Measurements from ENCODE around the gene TXNRD1.

Gene TXNRD1

GRCh38 chr12:104219908-104220404, 4.4 kb downstream of the TXNRD1 start:
- TF ChIP-seq RARB (CRISPR knock-in tag; IDR thresholded peaks at IDR 0.05) (no peak), TCF4 (CRISPR knock-in tag; IDR thresholded peaks at IDR 0.05; ENCODE audit: borderline replicate concordance) (no peak), CSRNP3 (CRISPR knock-in tag; IDR thresholded peaks at IDR 0.05) (no peak), POU6F1 (CRISPR knock-in tag; IDR thresholded peaks at IDR 0.05; ENCODE audit: borderline replicate concordance, low read depth) (no peak), ISL1 (CRISPR knock-in tag; IDR thresholded peaks at IDR 0.05) (peak; percentile 29), PPARA (CRISPR knock-in tag; IDR thresholded peaks at IDR 0.05; ENCODE audit: borderline replicate concordance) (no peak), GLIS3 (CRISPR knock-in tag; IDR thresholded peaks at IDR 0.05) (no peak), CSDC2 (CRISPR knock-in tag; IDR thresholded peaks at IDR 0.05) (0 out of 2 replicates have a peak, but pooled peaks have one; percentile 36), CREB5 (CRISPR knock-in tag; IDR thresholded peaks at IDR 0.05; ENCODE audit: low read depth) (no peak), TSHZ2 (CRISPR knock-in tag; IDR thresholded peaks at IDR 0.05) (no peak; the same call in 1 of the 2 replicates)
- ATAC-seq, result peak; percentile 80

GRCh38 chr12:104220931-104221330, 5.4 kb downstream of the TXNRD1 start:
- TF ChIP-seq TCF4 (CRISPR knock-in tag; IDR thresholded peaks at IDR 0.05; ENCODE audit: borderline replicate concordance) (no peak), TSHZ2 (CRISPR knock-in tag; IDR thresholded peaks at IDR 0.05) (no peak), ZFP30 (CRISPR knock-in tag; IDR thresholded peaks at IDR 0.05) (no peak), ESRRG (CRISPR knock-in tag; IDR thresholded peaks at IDR 0.05) (no peak), CSRNP3 (CRISPR knock-in tag; IDR thresholded peaks at IDR 0.05) (no peak), ARNTL (CRISPR knock-in tag; IDR thresholded peaks at IDR 0.05; ENCODE audit: borderline replicate concordance, low read depth) (no peak), ZFP3 (CRISPR knock-in tag; IDR thresholded peaks at IDR 0.05) (no peak), ISL1 (CRISPR knock-in tag; IDR thresholded peaks at IDR 0.05) (no peak), ZNF565 (CRISPR knock-in tag; conservative IDR thresholded peaks at IDR 0.05; ENCODE audit: low read depth) (no peak), BACH2 (CRISPR knock-in tag; IDR thresholded peaks at IDR 0.05; ENCODE audit: borderline replicate concordance) (no peak), OSR1 (CRISPR knock-in tag; IDR thresholded peaks at IDR 0.05) (no peak), ZNF8 (CRISPR knock-in tag; IDR thresholded peaks at IDR 0.05) (no peak), TOX (CRISPR knock-in tag; IDR thresholded peaks at IDR 0.05; ENCODE audit: borderline replicate concordance) (no peak), SNAI2 (CRISPR knock-in tag; IDR thresholded peaks at IDR 0.05) (no peak)
- ATAC-seq, result no peak

All from SK-N-SH treated with all-trans-retinoic acid at 6 μM for 48 hours (cell line).